Neuron (in vitro differentiated cells): Measurements from ENCODE around the gene FZD8.

ENCODE experiments used
- H2AFZ ChIP-seq: one replicate; pipeline ENCODE4 v1.6.1; 2013; ENCODE audit warnings: low read depth, mild to moderate bottlenecking, inconsistent platforms, low read length, moderate library complexity
- H3K27me3 ChIP-seq: one replicate; pipeline ENCODE4 v1.6.1; 2013; ENCODE audit warnings: low read length; ENCODE audit not compliant: insufficient read depth
- H3K36me3 ChIP-seq: one replicate; pipeline ENCODE4 v1.6.1; 2013; ENCODE audit warnings: low read length; ENCODE audit not compliant: insufficient read depth
- H3K4me1 ChIP-seq: one replicate; pipeline ENCODE4 v1.6.1; 2013; ENCODE audit warnings: low read length; ENCODE audit not compliant: insufficient read depth
- H3K4me3 ChIP-seq: 2 replicates; pipeline ENCODE4 v1.5.1; 2013; ENCODE audit warnings: mild to moderate bottlenecking, low read length, moderate library complexity
- H3K9me3 ChIP-seq: one replicate; pipeline ENCODE4 v1.6.1; 2013; ENCODE audit warnings: low read length

FZD8 gene

DNA sequence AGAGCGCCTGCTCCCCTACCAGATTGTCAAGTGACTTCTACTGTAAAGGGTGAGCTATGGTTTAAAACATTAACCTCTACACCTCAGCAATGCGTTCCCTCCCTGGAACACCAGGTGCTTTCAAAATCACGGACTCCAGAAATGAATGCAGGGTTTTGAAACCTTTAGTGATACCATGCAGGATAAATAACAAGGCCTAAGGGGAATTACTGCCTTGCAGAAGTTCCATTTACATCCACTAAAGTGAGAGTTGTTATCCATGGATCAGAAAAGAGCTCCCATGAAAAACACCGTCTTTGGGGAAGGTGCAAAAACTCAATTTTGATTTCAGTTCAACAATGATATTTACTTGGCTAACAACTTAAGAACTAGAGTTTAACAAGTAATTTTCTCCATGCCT is 4.0 kb downstream of the FZD8 start:
- no peak overlapping the region for H3K4me3 ChIP-seq

DNA sequence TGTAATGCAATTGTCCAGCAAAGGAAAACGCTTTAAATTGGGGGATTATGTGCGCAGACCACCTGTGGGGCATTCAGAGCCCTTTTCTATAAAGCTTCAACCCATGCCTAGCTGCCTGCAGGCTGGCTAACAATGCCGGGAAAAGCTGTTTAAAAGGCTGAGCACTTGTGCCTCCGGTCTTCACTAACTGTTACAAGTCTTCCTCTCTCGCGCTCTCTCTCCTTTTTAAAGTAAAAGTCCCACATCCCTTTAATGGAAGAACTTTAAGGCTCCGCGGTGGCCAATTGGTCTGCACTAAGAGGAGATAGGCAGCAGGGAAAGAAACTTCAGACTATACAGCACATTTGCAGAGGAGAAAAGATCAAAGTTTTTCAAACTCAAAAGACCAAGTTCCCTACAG is 4.6 kb downstream of the FZD8 start:
- Histone ChIP-seq H3K27me3 (peaks cover 19% of the 10 kb centered on the region), H3K4me1 (peaks cover 14% of the 10 kb centered on the region), H3K4me3 (peak overlapping the region; percentile 20), H2AFZ (peak overlapping the region; percentile 56), H3K9me3 (peaks cover 5% of the 10 kb centered on the region), H3K36me3 (no peaks in the 10 kb centered on the region)

More for the DNA sequence above, 4.0 kb downstream of the FZD8 start:
- Histone ChIP-seq H3K9me3 (peaks cover 5% of the 10 kb centered on the region), H2AFZ (no peak overlapping the region), H3K27me3 (peaks cover 19% of the 10 kb centered on the region), H3K4me1 (peaks cover 15% of the 10 kb centered on the region), H3K36me3 (no peaks in the 10 kb centered on the region)

DNA sequence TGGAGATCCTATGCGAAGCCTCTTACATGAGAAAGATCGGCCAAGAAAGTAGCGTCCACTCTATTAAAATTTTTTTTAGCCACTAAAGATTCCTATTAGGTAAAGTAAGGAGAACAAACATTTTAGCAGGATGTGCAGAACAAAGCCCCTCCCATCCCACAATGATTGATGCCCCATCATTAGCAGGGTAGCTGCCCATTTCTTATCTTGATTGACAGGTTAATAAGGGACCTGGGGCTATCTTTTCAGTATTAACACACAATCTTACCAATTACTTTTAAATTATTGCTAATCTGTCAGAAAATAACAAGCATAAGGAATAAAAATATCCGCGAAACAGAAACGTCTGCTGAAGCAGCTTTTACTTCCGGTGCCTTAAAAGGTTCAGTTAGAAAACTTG is 5.1 kb downstream of the FZD8 start:
- Histone ChIP-seq H3K9me3 (peaks cover 5% of the 10 kb centered on the region), H3K36me3 (no peaks in the 10 kb centered on the region), H3K27me3 (peaks cover 19% of the 10 kb centered on the region), H2AFZ (peak overlapping the region; percentile 56), H3K4me3 (peak overlapping the region; percentile 20), H3K4me1 (peaks cover 14% of the 10 kb centered on the region)

DNA sequence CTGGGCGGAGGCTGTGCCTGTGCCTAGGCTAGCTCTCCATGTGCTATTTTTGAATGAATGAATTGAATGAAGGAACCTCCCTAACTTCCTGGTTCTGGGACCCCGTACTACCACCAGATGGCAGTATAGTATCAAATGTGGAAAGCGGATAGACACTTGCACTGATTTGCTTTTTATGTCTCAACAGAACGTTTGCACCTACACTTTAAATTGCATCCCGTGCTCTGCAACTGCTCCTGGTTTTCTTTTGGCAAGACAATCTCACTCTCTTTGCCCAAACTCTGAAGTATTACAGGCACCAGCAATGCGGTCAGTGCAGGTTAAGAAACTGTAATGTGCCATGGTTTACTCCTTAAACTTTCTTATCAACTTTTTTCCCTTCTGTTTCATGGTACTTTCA is 6.5 kb downstream of the FZD8 start:
- Histone ChIP-seq H3K4me1 (peaks cover 12% of the 10 kb centered on the region), H3K36me3 (no peaks in the 10 kb centered on the region), H2AFZ (no peak overlapping the region), H3K4me3 (no peak overlapping the region), H3K9me3 (peaks cover 5% of the 10 kb centered on the region), H3K27me3 (peaks cover 19% of the 10 kb centered on the region)

DNA sequence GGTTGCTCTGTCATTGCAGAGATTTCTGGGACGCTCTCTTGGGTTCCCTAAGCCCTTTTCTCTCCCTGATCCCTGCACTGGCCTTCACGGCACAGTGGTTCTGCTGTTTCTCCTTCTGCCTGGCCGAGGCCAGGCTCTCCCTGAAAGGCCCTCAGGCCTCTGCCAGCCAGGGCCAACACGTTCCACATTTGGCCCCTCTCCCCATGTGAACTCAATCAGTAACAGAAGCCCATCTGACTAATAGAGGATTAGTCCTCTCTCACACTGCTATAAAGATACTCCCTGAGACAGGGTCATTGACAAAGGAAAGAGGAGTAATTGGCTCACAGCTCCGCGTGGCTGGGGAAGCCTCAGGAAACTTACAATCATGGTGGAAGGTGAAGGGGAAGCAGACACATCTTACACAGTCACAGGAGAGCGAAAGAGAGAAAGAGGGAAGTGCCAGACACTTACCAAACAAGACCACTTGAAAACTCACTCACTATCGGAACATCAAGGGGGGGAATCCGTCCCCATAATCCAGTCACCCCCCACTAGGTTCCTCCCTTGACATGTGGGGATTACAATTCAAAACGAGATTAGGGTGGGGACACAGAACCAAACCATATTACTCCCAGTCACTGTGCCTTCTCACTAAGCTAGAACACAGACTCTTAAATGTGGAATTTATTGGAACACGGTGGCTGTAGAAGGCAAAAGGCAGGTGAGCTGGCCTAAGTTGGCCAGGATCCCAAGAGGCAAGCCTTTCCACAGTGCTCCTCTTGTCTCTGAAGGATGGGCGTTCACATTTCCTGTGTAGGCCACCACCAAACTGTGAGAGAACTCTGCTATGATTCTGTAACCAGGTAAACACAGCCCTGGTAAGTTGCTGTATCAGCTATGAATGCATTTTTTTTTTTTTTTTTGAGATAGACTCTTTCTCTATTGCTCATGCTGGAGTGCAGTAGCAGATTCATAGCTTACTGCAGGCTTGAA is 8.8 kb downstream of the FZD8 start:
- no peak overlapping the region for H2AFZ ChIP-seq
- peaks cover 12% of the 10 kb centered on the region for H3K4me1 ChIP-seq
- H3K4me3 ChIP-seq = no peak overlapping the region
- H3K27me3 ChIP-seq = peaks cover 9% of the 10 kb centered on the region
- no peaks in the 10 kb centered on the region for H3K9me3 ChIP-seq
- no peaks in the 10 kb centered on the region for H3K36me3 ChIP-seq

DNA sequence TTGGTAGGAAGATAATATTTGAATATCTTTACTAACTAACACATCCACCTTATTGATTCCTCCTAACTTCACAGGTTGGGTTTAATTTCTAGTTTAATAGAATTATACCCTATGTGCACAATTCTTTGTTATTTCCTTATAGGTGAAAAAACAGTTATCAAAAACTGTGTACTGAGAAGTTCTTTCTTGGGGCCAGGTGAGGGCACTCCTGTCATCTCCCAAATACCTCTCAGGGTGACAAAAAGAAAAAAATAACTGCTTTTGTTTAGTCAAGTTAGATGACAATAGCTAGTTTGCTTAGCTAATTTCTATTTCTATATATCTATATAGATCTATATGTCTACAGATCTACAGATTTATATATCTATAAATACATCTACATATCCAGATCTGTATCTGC is 10.1 kb downstream of the FZD8 start:
- Histone ChIP-seq H3K9me3 (no peaks in the 10 kb centered on the region), H3K36me3 (no peaks in the 10 kb centered on the region), H3K4me3 (no peak overlapping the region), H3K4me1 (peaks cover 5% of the 10 kb centered on the region), H2AFZ (no peak overlapping the region), H3K27me3 (no peaks in the 10 kb centered on the region)

DNA sequence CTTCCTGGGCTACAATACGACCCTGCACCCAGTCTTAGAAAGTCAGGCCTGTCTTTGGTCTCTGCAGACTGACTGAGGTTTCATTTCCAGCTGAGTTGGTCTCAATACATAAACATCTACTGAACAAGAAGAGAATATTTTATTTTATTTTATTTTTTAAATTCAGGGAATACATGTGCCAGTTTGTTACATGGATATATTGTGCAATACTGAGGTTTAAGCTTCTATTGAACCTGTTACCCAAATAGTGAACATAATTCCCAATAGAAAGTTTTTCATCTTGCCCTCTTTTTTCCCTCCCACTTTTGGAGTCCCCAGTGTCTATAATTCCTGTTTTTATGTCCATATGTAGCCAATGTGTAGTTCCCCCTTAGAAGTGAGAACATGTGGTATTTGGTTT is 10.7 kb downstream of the FZD8 start:
- H3K36me3 ChIP-seq = no peaks in the 10 kb centered on the region
- no peak overlapping the region for H3K4me3 ChIP-seq
- H3K27me3 ChIP-seq = no peaks in the 10 kb centered on the region

DNA sequence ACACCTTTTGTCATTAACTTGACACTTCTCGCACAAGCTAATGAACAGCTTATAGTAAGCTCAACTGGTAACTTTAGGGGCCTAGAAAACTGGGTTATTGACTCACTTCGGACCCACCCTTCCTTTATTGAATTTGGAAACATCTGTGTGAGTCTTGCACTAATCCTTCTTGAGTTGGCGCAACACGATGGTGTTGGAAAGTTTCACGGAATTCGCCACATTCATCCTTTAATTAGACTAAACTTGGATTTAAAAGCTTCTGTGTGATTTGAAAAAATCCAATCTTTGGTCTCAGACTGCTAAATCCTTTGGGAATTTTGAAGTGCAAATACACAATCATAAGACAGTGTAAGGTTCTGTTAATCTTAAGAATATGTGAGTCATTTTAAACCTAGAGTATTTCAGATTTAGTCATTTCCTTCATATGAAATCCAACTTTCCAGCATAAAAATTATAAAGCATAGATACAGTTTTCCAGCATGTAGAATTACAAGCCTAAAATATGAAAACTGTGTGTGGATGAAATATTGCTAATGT is 15.1 kb downstream of the FZD8 start:
- H3K9me3 ChIP-seq = no peaks in the 10 kb centered on the region
- H3K4me1 ChIP-seq = no peaks in the 10 kb centered on the region
- H2AFZ ChIP-seq = no peak overlapping the region
- no peaks in the 10 kb centered on the region for H3K36me3 ChIP-seq
- H3K27me3 ChIP-seq = no peaks in the 10 kb centered on the region
- H3K4me3 ChIP-seq = no peak overlapping the region

More for the DNA sequence above, 10.7 kb downstream of the FZD8 start:
- H3K4me1 ChIP-seq = no peaks in the 10 kb centered on the region
- no peaks in the 10 kb centered on the region for H3K9me3 ChIP-seq
- H2AFZ ChIP-seq = no peak overlapping the region

DNA sequence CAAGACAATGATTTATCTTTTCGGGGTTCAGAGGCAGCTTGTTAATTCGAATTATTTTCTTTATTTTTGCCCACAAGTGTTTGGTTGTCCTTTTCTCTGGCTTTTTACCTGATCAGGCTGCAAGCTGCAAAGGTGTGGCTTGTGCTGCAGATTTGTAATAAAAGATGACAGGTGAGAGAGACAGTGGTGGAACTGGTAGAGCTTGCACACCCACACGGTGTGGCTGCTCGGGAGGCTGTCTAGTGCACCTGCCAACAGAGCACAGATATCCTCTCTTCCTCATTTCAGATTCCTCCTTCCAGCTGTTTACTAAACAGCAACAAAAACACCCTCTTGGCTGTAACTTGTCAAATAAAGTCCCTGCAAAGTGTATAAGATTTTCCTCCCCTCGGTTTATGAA is 27.8 kb downstream of the FZD8 start:
- Histone ChIP-seq H3K36me3 (no peaks in the 10 kb centered on the region), H3K4me1 (no peaks in the 10 kb centered on the region), H3K9me3 (no peaks in the 10 kb centered on the region), H3K4me3 (no peak overlapping the region), H3K27me3 (no peaks in the 10 kb centered on the region), H2AFZ (no peak overlapping the region)

DNA sequence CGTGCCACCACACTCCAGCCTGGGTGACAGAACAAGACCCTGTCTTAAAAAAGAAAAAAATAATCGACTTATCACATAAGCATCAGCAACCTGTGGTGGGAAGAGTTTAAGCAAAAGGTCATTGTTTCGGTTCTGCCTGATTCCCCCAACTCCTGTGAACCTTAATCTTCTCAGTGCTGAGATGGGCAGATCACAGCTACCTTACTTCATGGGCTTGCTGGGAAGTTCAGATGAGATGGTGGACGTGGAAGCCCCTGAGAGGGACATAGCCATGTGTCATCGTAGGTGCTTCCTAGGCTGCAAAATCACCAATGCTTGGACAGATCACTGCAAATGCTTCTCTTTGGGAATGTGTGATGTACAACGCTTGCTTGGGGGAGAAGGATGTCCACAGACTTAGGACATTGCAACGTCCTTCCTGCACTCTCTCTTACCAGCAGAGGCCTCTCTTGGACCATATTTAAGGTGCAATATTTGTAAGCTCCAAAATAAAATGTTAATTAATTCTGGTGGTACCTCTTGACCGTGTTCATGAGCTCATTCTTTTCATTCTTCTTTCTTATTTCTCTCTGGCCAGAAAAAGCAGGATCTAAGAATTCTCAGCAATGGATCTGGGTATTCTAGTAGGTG is 28.4 kb downstream of the FZD8 start:
- no peaks in the 10 kb centered on the region for H3K4me1 ChIP-seq
- H2AFZ ChIP-seq = no peak overlapping the region
- no peak overlapping the region for H3K4me3 ChIP-seq
- H3K9me3 ChIP-seq = no peaks in the 10 kb centered on the region
- H3K27me3 ChIP-seq = no peaks in the 10 kb centered on the region
- H3K36me3 ChIP-seq = no peaks in the 10 kb centered on the region

DNA sequence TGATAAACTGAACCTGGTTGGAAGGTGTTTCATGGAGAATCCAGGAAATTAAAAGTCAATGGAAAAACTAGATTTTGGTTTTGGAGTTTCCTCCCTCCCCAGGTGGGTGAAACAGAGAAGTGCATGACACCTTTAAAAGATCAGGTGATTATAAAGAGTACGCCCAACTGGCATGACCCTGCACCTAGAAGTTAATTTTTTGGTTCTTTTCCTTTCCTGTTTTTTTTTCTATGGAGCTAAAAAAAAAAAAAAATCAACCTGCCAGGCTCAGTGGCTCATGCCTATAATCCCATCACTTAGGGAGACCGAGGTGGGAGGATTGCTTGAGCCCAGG is 29.0 kb downstream of the FZD8 start:
- Histone ChIP-seq H3K4me3 (no peak overlapping the region), H3K9me3 (no peaks in the 10 kb centered on the region), H2AFZ (no peak overlapping the region), H3K27me3 (no peaks in the 10 kb centered on the region), H3K36me3 (no peaks in the 10 kb centered on the region), H3K4me1 (no peaks in the 10 kb centered on the region)

DNA sequence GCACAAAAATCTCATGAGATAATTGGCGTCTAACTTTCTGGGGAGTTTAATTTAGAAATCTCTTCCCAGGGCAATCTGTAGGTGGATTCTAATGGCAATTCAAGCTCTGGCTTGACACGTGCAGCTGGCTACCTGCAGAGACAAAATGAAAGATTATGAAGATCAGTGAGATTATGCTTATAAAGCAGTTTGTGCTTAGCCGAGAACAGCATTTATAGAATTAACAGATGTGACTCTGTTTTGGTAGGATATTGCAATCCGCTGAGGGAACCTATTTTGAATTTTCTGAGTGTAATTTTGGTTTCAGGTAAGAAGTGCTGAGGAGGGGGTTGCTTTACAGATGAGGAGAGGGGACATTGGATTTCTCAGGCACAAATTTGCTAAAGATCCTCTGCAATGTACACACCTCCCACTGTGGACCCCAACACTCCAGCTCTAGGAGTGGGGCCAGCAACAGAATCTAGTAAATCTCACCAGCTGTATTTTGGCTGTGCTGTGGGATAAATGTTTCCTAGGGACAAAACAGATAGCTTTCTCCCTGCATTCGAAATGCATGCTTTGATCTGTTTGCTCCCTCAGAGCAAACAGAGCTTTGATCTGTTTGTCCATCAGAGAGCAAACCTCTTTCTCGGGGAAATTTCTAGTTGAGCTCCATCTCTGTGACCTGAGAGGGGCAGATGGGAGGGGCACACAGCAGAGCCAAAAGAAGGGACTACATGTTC is 29.6 kb downstream of the FZD8 start:
- H3K4me1 ChIP-seq = no peaks in the 10 kb centered on the region
- no peak overlapping the region for H2AFZ ChIP-seq
- H3K9me3 ChIP-seq = no peaks in the 10 kb centered on the region
- H3K4me3 ChIP-seq = no peak overlapping the region
- H3K36me3 ChIP-seq = no peaks in the 10 kb centered on the region
- H3K27me3 ChIP-seq = no peaks in the 10 kb centered on the region

DNA sequence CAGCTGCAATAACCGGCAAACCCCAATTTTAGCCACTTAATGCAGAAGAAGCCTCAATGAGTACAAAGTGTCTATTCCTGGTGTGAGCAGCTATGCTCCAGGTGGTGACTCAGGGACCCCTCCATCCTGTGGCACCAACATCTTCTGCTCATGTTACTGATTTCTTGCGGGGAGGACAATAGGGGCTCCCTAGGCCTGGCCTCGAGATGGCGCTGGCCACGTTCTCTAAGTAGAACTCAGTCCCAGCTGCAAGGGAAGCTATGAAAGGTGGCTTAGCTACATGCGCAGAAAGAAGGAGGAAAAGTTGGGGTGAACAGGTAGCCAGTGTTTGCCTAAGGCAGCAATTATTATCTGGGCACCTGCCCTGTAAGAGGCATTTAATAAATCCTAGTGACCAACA is 30.3 kb downstream of the FZD8 start:
- Histone ChIP-seq H3K27me3 (no peaks in the 10 kb centered on the region), H3K4me1 (no peaks in the 10 kb centered on the region), H2AFZ (no peak overlapping the region), H3K9me3 (no peaks in the 10 kb centered on the region), H3K4me3 (no peak overlapping the region), H3K36me3 (no peaks in the 10 kb centered on the region)
